Adrenal gland (tissue), 12 donors: ENCODE data around the gene NQO2. TPM values are rescaled to one million over a fixed set of nuclear protein-coding genes. Genes with fewer than 3 reads are reported as not detected.
A peak's percentile ranks its signal among the peaks of the same experiment; 100 is the strongest.
"Not testable (repeated sequence)": the region's sequence is repeated elsewhere in the genome, so short reads cannot be mapped to it uniquely, and the experiment has no call there.

Experiments used
- DNase-seq, 7 donors: peaks; one replicate each; pipeline ENCODE4 v3.0.0-alpha.2; 2019 to 2020
- H3K27ac ChIP-seq, 5 donors: fragments of 200-600 bp; sonication (generic) in 4 of 5; 1 replicate in 3 of 5; 2 replicates in 2 of 5; pipeline versions ENCODE4 v1.5.1 to v1.8.0; 2016 to 2020; ENCODE audit warnings: mild to moderate bottlenecking in 1 of 5
- H3K27me3 ChIP-seq: fragments of 200-600 bp; 2 replicates; pipeline ENCODE4 v1.8.0; 2021
- H3K36me3 ChIP-seq, 2 donors: fragments of 200-600 bp; replicated peaks in 1 of 2; 1 replicate in 1 of 2; 2 replicates in 1 of 2; pipeline versions ENCODE4 v1.5.1 to v1.8.0; 2018 to 2022
- H3K4me1 ChIP-seq, 2 donors: fragments of 200-600 bp; replicated peaks in 1 of 2; 1 replicate in 1 of 2; 2 replicates in 1 of 2; pipeline versions ENCODE4 v1.5.1 to v1.8.0; 2018 to 2021
- H3K4me3 ChIP-seq, 4 donors: fragments of 200-600 bp; sonication (generic) in 3 of 4; one replicate each; pipeline ENCODE4 v1.5.1; 2016 to 2018
- H3K9me3 ChIP-seq, 3 donors: fragments of 200-600 bp; sonication (generic) in 1 of 3; replicated peaks in 1 of 3; 1 replicate in 2 of 3; 2 replicates in 1 of 3; pipeline versions ENCODE4 v1.5.1 to v1.8.0; 2016 to 2021
- POLR2A ChIP-seq, 2 donors: fragments of 450-650 bp; IDR thresholded peaks; one replicate each; pipeline ENCODE4 v1.6.1; 2017; ENCODE audit warnings: antibody characterized with exemption in 2 of 2, mild to moderate bottlenecking in 2 of 2, moderate library complexity in 1 of 2
- WGBS, 4 donors: extraction: QIAGEN DNeasy Blood & Tissue Kit in 2 of 4; methylation state at CpG; one replicate each; pipeline versions ENCODE4 v1.1.5 to v1.1.7; 2013 to 2017; 5-methylcytosine and 5-hydroxymethylcytosine counted together
- intact Hi-C, 2 donors: fragments of 100-400 bp; cut with DNase I; formaldehyde crosslinking; loops; one replicate each; pipeline versions ENCODE4 v1.14.1 to v1.15.0; 2022 to 2023
- polyA plus RNA-seq, 3 donors: library from polyadenylated mRNA; stranded (reverse); fragments of 200-250 nt in 2 of 3; fragments of 350-450 nt in 1 of 3; fragmentation: Illumina TruSeq in 1 of 3; extraction: RNeasy Lipid Tissue Mini Kit (QIAGEN cat#74804) in 1 of 3; gene quantifications; one replicate each; pipeline ENCODE4 v1.2.3, GENCODE V29; 2013 to 2014
- total RNA-seq, 9 donors: library from RNA; depleted of rRNA in 4 of 9; stranded (reverse); fragments of >200 nt in 4 of 9; fragments of 120-200 nt in 1 of 9; fragmentation: NEBNext Ultra II Directional in 1 of 9; extraction: Animal tissue kit (Norgen Biotek cat#: 25700) in 1 of 9; gene quantifications; one replicate each; pipeline versions ENCODE4 v1.1.0 to v1.2.4, GENCODE V29; 2013 to 2023
- TF ChIP-seq, protein P1 (sequence below), 6 experiments: fragments of 450-650 bp in 4 of 6; fragments of 200-600 bp in 2 of 6; sonication (generic) in 1 of 6; IDR thresholded peaks; 1 replicate in 5 of 6; 2 replicates in 1 of 6; pipeline versions ENCODE4 v1.5.1 to v1.8.0; 2016 to 2021; ENCODE audit warnings: antibody characterized with exemption in 6 of 6, mild to moderate bottlenecking in 2 of 6, moderate library complexity in 1 of 6
- donor health status: healthy with polysubstance abuse.
- donor health status: Bipolar disorder and iron deficiency.
- donor health status: DM: yes; HTN: yes; CAD: no.
- donor health status: DM: no; HTN: no; CAD: no.
- donor health status: DM: no; HTN: no; CAD: no.
- donor health status: DM: yes; HTN: yes; CAD: no.

Gene NQO2
- total and polyA plus RNA-seq, 12 donors = 100 to 200 (median 157) TPM

DNA sequence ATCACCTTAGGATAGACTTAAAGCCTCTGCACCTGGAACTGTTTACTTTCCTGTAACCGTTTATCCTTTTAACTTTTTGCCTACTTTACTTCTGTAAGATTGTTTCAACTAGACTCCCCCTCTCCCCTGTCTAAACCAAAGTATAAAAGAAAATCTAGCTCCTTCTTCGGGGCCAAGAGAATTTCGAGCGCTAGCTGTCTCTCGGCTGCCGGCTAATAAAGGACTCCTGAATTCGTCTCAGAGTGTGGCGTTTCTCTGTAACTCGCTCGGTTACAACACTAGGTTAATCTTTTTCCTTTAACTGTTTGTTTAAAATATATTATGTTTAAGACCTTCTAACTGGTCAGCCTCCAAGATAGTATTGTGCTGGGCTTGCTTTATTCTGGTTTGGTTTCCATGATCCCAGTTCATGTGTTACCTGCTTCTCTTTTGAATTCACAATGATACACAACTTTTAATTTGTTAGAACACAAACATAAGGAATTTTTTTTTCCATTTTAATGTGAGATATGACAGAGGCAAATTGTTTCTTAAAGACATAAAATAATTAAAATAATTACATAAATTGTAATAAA, 8.7 kb upstream of the NQO2 start:
- Histone ChIP-seq H3K4me3 (peak overlapping the region in 2 of 4 donors; percentile 61 to 64), H3K4me1 (peaks cover 22 to 38% of the 10 kb centered on the region in 2 donors), H3K36me3 (no peaks in the 10 kb centered on the region), H3K27me3 (no peaks in the 10 kb centered on the region), H3K9me3 (no peaks in the 10 kb centered on the region), H3K27ac (peak overlapping the region; percentile 97 to 100 (median 98))
- WGBS, 4 donors = 4 to 10% (median 8%) methylated on average over 10 of the region's 10 CpGs
- DNase-seq = peak in 1 of 7 donors; percentile 52
- TF ChIP-seq POLR2A (IDR thresholded peaks at IDR 0.05) = no peak
- TF ChIP-seq, protein P1, sequence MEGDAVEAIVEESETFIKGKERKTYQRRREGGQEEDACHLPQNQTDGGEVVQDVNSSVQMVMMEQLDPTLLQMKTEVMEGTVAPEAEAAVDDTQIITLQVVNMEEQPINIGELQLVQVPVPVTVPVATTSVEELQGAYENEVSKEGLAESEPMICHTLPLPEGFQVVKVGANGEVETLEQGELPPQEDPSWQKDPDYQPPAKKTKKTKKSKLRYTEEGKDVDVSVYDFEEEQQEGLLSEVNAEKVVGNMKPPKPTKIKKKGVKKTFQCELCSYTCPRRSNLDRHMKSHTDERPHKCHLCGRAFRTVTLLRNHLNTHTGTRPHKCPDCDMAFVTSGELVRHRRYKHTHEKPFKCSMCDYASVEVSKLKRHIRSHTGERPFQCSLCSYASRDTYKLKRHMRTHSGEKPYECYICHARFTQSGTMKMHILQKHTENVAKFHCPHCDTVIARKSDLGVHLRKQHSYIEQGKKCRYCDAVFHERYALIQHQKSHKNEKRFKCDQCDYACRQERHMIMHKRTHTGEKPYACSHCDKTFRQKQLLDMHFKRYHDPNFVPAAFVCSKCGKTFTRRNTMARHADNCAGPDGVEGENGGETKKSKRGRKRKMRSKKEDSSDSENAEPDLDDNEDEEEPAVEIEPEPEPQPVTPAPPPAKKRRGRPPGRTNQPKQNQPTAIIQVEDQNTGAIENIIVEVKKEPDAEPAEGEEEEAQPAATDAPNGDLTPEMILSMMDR (IDR thresholded peaks at IDR 0.05) = no peak
- intact Hi-C loops = no loop called here

DNA sequence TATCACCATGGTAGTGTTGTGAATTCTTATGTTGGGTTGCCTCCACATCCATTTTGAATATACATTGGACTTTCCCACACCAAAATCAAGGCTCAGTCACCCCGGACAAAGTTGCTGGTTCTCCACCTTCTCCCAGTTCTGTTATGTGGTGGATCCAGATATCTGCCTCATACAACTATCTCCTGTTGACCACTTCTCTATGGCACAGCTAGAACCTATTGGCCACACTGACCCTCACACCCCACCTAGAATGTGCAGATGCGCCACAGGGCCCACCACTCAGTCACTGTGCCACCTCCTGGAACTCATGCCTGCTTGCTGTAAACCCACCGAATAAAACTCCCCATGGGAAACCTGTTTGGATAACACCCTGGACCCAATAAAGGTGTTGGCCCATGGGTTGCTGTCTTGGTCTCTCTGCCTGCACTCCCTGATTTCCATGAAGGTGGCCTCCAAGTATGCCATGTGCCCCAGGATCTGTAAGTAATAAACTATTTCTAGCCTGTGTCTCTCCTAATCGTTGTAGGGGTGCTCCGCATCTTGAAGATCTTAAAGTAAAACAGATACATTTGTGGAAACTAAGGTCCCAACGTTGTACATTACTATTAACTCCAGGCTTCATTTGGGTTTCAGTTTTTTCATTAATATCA, 7.2 kb upstream of the NQO2 start:
- TF ChIP-seq, protein P1 (IDR thresholded peaks at IDR 0.05) = no peak
- no peak for TF ChIP-seq POLR2A (IDR thresholded peaks at IDR 0.05)
- Histone ChIP-seq H3K27ac (peak overlapping the region in 1 of 5 donors; percentile 10), H3K4me1 (peaks cover 18 to 26% of the 10 kb centered on the region in 2 donors), H3K36me3 (no peaks in the 10 kb centered on the region), H3K27me3 (no peaks in the 10 kb centered on the region), H3K4me3 (no peak overlapping the region), H3K9me3 (no peaks in the 10 kb centered on the region)
- intact Hi-C loops = no loop called here
- peak in 2 of 7 donors; percentile 10 to 48 for DNase-seq
- WGBS, 4 donors = 93 to 96% (median 95%) methylated on average over 5 to 6 of the region's 6 CpGs

DNA sequence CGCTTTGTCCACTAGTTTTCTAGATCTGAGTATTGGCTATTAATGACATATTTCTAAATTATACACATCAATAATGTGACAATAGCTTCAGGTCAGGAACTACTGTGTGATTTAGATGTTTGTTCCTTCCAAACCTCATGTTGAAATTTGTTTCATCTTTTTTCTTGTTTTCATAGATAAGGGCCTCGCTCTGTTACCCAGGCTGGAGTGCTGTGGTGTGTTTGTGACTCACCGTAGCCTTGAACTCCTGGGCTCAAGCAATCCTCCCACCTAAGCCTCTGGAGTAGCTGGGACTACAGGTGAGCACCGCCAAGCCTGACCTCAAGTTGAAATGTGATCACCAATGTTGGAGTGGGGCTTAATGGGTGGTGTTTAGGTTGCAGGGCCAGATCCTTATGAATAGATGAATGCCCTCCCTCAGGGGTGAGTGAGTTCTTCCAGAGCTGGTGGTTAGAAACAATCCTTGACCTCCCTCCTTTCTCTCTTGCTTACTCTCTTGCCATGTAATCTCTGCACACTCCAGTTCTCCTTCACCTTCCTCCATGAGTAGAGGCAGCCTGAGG, 5.9 kb upstream of the NQO2 start:
- TF ChIP-seq POLR2A (IDR thresholded peaks at IDR 0.05) = no peak
- TF ChIP-seq, protein P1 (IDR thresholded peaks at IDR 0.05) = no peak
- intact Hi-C loops = no loop called here

DNA sequence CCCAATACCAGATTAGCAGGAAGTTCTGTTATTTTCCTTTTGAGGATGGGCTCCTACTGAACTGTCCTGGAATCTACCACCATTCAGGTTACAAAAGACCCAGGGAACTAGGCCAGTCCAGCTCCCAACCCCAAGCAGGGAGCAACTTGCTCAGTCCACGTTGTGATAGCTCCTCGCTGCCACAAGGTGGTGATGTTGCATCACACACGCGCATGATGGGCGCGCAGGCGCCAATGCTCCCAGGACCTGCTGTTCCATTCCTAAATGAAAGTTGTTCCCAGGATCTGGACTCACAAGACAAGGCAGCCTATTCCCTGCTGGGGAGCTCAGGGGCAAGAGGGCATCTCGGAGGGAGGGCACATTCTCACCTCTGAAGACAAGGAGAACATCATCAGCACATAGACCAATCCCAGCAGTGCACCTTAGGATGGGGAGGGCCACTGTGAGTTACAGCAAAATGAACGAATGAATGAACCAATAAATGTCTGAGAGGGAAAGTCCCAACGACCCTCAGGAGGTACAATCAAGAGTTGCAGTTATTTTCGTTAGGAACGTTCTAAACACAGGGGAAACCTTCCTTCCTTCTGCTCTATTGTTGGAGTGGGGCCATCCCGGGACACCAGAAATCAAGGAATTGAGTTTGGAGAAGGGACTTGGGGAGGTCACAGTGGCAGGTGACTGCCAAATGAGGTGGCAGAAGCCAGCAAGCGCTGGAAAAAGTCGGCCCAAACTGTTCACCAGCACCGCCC, 1.3 kb upstream of the NQO2 start:
- TF ChIP-seq, protein P1 (IDR thresholded peaks at IDR 0.05) = peak; percentile 53 to 86 (median 80)
- H3K4me3 ChIP-seq = peak overlapping the region in 2 of 4 donors; percentile 59 to 83
- not testable (repeated sequence) for H3K36me3 ChIP-seq, H3K27me3 ChIP-seq, H3K9me3 ChIP-seq
- peak in 5 of 7 donors; percentile 31 to 58 (median 49) for DNase-seq
- peak overlapping the region; percentile 65 to 98 (median 88) for H3K27ac ChIP-seq
- H3K4me1 ChIP-seq = peaks cover 22 to 37% of the 10 kb centered on the region in 2 donors
- 0 to 7% (median 4%) methylated on average over 9 to 10 of the region's 16 CpGs for WGBS, 4 donors
- intact Hi-C loops = loop anchor here (5.0 kb wide), 1 partner anchor 59 kb away; no protein-coding TSS in a partner anchor

More for the DNA sequence above, 5.9 kb upstream of the NQO2 start:
- peak in 6 of 7 donors; percentile 50 to 82 (median 74) for DNase-seq
- peak overlapping the region in 4 of 5 donors; percentile 47 to 72 (median 57) for H3K27ac ChIP-seq
- H3K4me1 ChIP-seq = peaks cover 18 to 23% of the 10 kb centered on the region in 2 donors
- no peaks in the 10 kb centered on the region for H3K9me3 ChIP-seq
- H3K27me3 ChIP-seq = no peaks in the 10 kb centered on the region
- no peaks in the 10 kb centered on the region for H3K36me3 ChIP-seq
- no peak overlapping the region for H3K4me3 ChIP-seq
- WGBS, 4 donors = 60 to 80% (median 65%) methylated on average over 4 of the region's 4 CpGs
